H9 (cell line): ENCODE results near the gene ITSN1. TPM values are rescaled to one million over a fixed set of nuclear protein-coding genes. Genes with fewer than 3 reads are reported as not detected.

Source experiments
- DNase-seq: peaks from one replicate; pipeline ENCODE4 v3.0.0-alpha.2; 2017
- H2AFZ ChIP-seq: one replicate; pipeline ENCODE4 v1.6.1; 2013; ENCODE audit warnings: mild to moderate bottlenecking, low read length, control low read depth, moderate library complexity
- H2AK5ac ChIP-seq: 2 replicates; pipeline ENCODE4 v1.6.1; 2013; ENCODE audit warnings: low read length, control low read depth, mixed read lengths; ENCODE audit not compliant: insufficient read length
- H2BK120ac ChIP-seq: one replicate; pipeline ENCODE4 v1.6.1; 2013; ENCODE audit warnings: low read depth, mild to moderate bottlenecking, low read length, control low read depth, inconsistent platforms; ENCODE audit not compliant: poor library complexity, severe bottlenecking
- H2BK12ac ChIP-seq: 2 replicates; pipeline ENCODE4 v1.6.1; 2013; ENCODE audit warnings: low read length, control low read depth, mixed read lengths, low read depth; ENCODE audit not compliant: insufficient read length
- H2BK15ac ChIP-seq: 2 replicates; pipeline ENCODE4 v1.6.1; 2013; ENCODE audit warnings: low read depth, low read length, control low read depth
- H2BK20ac ChIP-seq: one replicate; pipeline ENCODE4 v1.6.1; 2013; ENCODE audit warnings: low read depth, mild to moderate bottlenecking, low read length, control low read depth, inconsistent platforms; ENCODE audit not compliant: poor library complexity, severe bottlenecking
- H2BK5ac ChIP-seq: 2 replicates; pipeline ENCODE4 v1.6.1; 2013; ENCODE audit warnings: low read length, control low read depth, mixed read lengths; ENCODE audit not compliant: insufficient read length
- H3K14ac ChIP-seq: 2 replicates; pipeline ENCODE4 v1.6.1; 2013; ENCODE audit warnings: low read length, control low read depth; ENCODE audit not compliant: insufficient read depth
- H3K18ac ChIP-seq: 2 replicates; pipeline ENCODE4 v1.6.1; 2013; ENCODE audit warnings: low read depth, mild to moderate bottlenecking, mixed read lengths, low read length, control low read depth; ENCODE audit not compliant: insufficient read length
- H3K23ac ChIP-seq: 2 replicates; pipeline ENCODE4 v1.6.1; 2013; ENCODE audit warnings: low read length, control low read depth, mixed read lengths, low read depth; ENCODE audit not compliant: insufficient read length
- H3K23me2 ChIP-seq: 2 replicates; pipeline ENCODE4 v1.6.1; 2013; ENCODE audit warnings: low read depth, mild to moderate bottlenecking, mixed read lengths, low read length, control low read depth; ENCODE audit not compliant: insufficient read length, poor library complexity, severe bottlenecking
- H3K27ac ChIP-seq: 2 replicates; pipeline ENCODE4 v1.5.1; 2013; ENCODE audit warnings: low read length, control low read depth, mixed read lengths, low read depth; ENCODE audit not compliant: insufficient read length
- H3K27me3 ChIP-seq: 2 replicates; pipeline ENCODE4 v1.6.1; 2013; ENCODE audit warnings: low read length, control low read depth, inconsistent platforms; ENCODE audit not compliant: insufficient read depth
- H3K4ac ChIP-seq: 2 replicates; pipeline ENCODE4 v1.6.1; 2013; ENCODE audit warnings: low read depth, mild to moderate bottlenecking, control low read depth, inconsistent platforms, low read length, moderate library complexity
- H3K4me1 ChIP-seq: 2 replicates; pipeline ENCODE4 v1.6.1; 2013; ENCODE audit warnings: low read length, control low read depth, inconsistent platforms; ENCODE audit not compliant: insufficient read depth
- H3K4me2 ChIP-seq: 2 replicates; pipeline ENCODE4 v1.6.1; 2013; ENCODE audit warnings: low read length, control low read depth, mixed read lengths; ENCODE audit not compliant: insufficient read length, insufficient read depth
- H3K56ac ChIP-seq: 2 replicates; pipeline ENCODE4 v1.6.1; 2013; ENCODE audit warnings: low read depth, mild to moderate bottlenecking, mixed read lengths, low read length, control low read depth; ENCODE audit not compliant: insufficient read length
- H3K79me1 ChIP-seq: 2 replicates; pipeline ENCODE4 v1.6.1; 2013; ENCODE audit warnings: low read depth, mild to moderate bottlenecking, moderate library complexity, low read length, control low read depth, inconsistent platforms; ENCODE audit not compliant: insufficient read depth, poor library complexity, severe bottlenecking
- H3K79me2 ChIP-seq: 2 replicates; pipeline ENCODE4 v1.6.1; 2013; ENCODE audit warnings: low read length, control low read depth, inconsistent platforms; ENCODE audit not compliant: insufficient read depth
- H3K9ac ChIP-seq: 2 replicates; pipeline ENCODE4 v1.6.1; 2013; ENCODE audit warnings: low read length, control low read depth, mixed read lengths; ENCODE audit not compliant: insufficient read length; ENCODE audit errors: extremely low read depth
- H3K9me3 ChIP-seq: one replicate; pipeline ENCODE4 v1.6.1; 2013; ENCODE audit warnings: low read depth, low read length, inconsistent platforms; ENCODE audit not compliant: control insufficient read depth
- H3T11ph ChIP-seq: one replicate; pipeline ENCODE4 v1.6.1; 2013; ENCODE audit warnings: mild to moderate bottlenecking, low read length, control low read depth, inconsistent platforms
- H4K20me1 ChIP-seq: one replicate; pipeline ENCODE4 v1.6.1; 2013; ENCODE audit not compliant: control insufficient read depth, insufficient read length, insufficient read depth
- H4K5ac ChIP-seq: 2 replicates; pipeline ENCODE4 v1.6.1; 2013; ENCODE audit warnings: low read depth, mild to moderate bottlenecking, mixed read lengths, low read length, control low read depth; ENCODE audit not compliant: insufficient read length
- H4K8ac ChIP-seq: replicated peaks from 2 replicates; pipeline ENCODE4 v1.6.1; 2013; ENCODE audit warnings: low read length, control low read depth, mixed read lengths, low read depth; ENCODE audit not compliant: insufficient read length
- H4K91ac ChIP-seq: 2 replicates; pipeline ENCODE4 v1.6.1; 2013; ENCODE audit warnings: low read depth, mild to moderate bottlenecking, moderate library complexity, mixed read lengths, low read length, control low read depth; ENCODE audit not compliant: insufficient read length
- H3K27ac Mint-ChIP-seq, 3 experiments: 2 replicates in 2 of 3; 3 replicates in 1 of 3; pipeline ENCODE4 v1.8.0; 2020 to 2021; ENCODE audit warnings: mixed read lengths in 3 of 3, mild to moderate bottlenecking in 1 of 3, moderate library complexity in 1 of 3
- H3K27me3 Mint-ChIP-seq: 2 replicates; pipeline ENCODE4 v1.8.0; 2021; ENCODE audit warnings: low read depth, mild to moderate bottlenecking, moderate library complexity, mixed read lengths
- H3K36me3 Mint-ChIP-seq, 3 experiments: 2 replicates in 2 of 3; 3 replicates in 1 of 3; pipeline ENCODE4 v1.8.0; 2020 to 2021; ENCODE audit warnings: low read depth in 3 of 3, mixed read lengths in 3 of 3; ENCODE audit not compliant: insufficient read depth in 1 of 3
- H3K4me1 Mint-ChIP-seq, 2 experiments: 2 replicates each; pipeline ENCODE4 v1.8.0; 2020; ENCODE audit warnings: mixed read lengths in 2 of 2
- H3K4me3 Mint-ChIP-seq, 2 experiments: 2 replicates in 1 of 2; 3 replicates in 1 of 2; pipeline ENCODE4 v1.8.0; 2020 to 2021; ENCODE audit warnings: mild to moderate bottlenecking in 2 of 2, mixed read lengths in 2 of 2, moderate library complexity in 1 of 2
- H3K9me3 Mint-ChIP-seq, 2 experiments: 2 replicates in 1 of 2; 3 replicates in 1 of 2; pipeline ENCODE4 v1.8.0; 2020; ENCODE audit warnings: mild to moderate bottlenecking in 2 of 2, mixed read lengths in 2 of 2, moderate library complexity in 1 of 2
- CTCF ChIP-seq: fragments of 200-600 bp; sonication (generic); conservative IDR thresholded peaks from 3 replicates; pipeline ENCODE4 v1.8.0; 2021; ENCODE audit warnings: antibody characterized with exemption, mild to moderate bottlenecking
- WGBS: extraction: QIAGEN DNeasy Blood & Tissue Kit; methylation state at CpG from one replicate; pipeline ENCODE4 v1.1.7; 2013; ENCODE audit warnings: missing lambda C conversion rate, low lambda C conversion rate, mixed read lengths; ENCODE audit not compliant: insufficient read length; ENCODE audit errors: extremely low coverage; 5-methylcytosine and 5-hydroxymethylcytosine counted together
- total RNA-seq: library from RNA; stranded (reverse); gene quantifications from 2 replicates; pipeline ENCODE4 v1.2.1, GENCODE V29; 2021

Gene ITSN1
- total RNA-seq, 1 experiment from 2014 or later, result 94.2 TPM

GRCh38 chr21:33780631-33781030, 138.3 kb downstream of the ITSN1 start:
- no peak overlapping the region for H2BK20ac ChIP-seq
- H2BK5ac ChIP-seq, result no peak overlapping the region
- no peak overlapping the region for H2BK12ac ChIP-seq
- no peak overlapping the region for H4K5ac ChIP-seq
- Mint-ChIP-seq H3K36me3 (peaks cover 44 to 77% (median 69%) of the 10 kb centered on the region in 3 experiments), H3K4me1 (no peaks in the 10 kb centered on the region), H3K27ac (no peak overlapping the region), H3K9me3 (peaks cover 6 to 10% of the 10 kb centered on the region in 2 experiments; a peak in 3 of 5 replicates), H3K27me3 (no peaks in the 10 kb centered on the region), H3K4me3 (no peak overlapping the region)
- H3T11ph ChIP-seq, result no peak overlapping the region
- H3K4me1 ChIP-seq, result no peaks in the 10 kb centered on the region
- no peak for DNase-seq
- H4K20me1 ChIP-seq, result no peaks in the 10 kb centered on the region
- H3K4me2 ChIP-seq, result no peak overlapping the region
- H2AFZ ChIP-seq, result no peak overlapping the region
- H3K23ac ChIP-seq, result no peak overlapping the region
- no peak overlapping the region for H3K4ac ChIP-seq
- no CpG with 5 or more reads among the region's 2 CpGs for WGBS
- no peak overlapping the region for H4K91ac ChIP-seq
- H3K79me2 ChIP-seq, result no peaks in the 10 kb centered on the region
- no peak overlapping the region for H2BK120ac ChIP-seq
- H3K27ac ChIP-seq, result no peak overlapping the region
- H4K8ac ChIP-seq, result no peak overlapping the region
- H3K79me1 ChIP-seq, result no peaks in the 10 kb centered on the region
- no peaks in the 10 kb centered on the region for H3K9me3 ChIP-seq
- no peaks in the 10 kb centered on the region for H3K27me3 ChIP-seq
- H3K9ac ChIP-seq, result no peak overlapping the region
- H3K23me2 ChIP-seq, result no peaks in the 10 kb centered on the region
- no peak overlapping the region for H2AK5ac ChIP-seq
- no peak overlapping the region for H3K14ac ChIP-seq
- H3K56ac ChIP-seq, result no peak overlapping the region
- TF ChIP-seq CTCF, result no peak
- no peak overlapping the region for H2BK15ac ChIP-seq
- H3K18ac ChIP-seq, result no peak overlapping the region
